22Rv1 (cell line): ENCODE results near the gene SMYD3.

ENCODE experiments used
- H3K27ac ChIP-seq: fragments of 450-650 bp; 2 replicates; pipeline ENCODE4 v1.5.1; 2017
- CTCF ChIP-seq: fragments of 450-650 bp; IDR thresholded peaks from 2 replicates; pipeline ENCODE4 v1.5.1; 2017; ENCODE audit warnings: mild to moderate bottlenecking
- ZFX ChIP-seq: fragments of 450-650 bp; IDR thresholded peaks from 2 replicates; pipeline ENCODE4 v1.6.1; 2017; ENCODE audit warnings: antibody characterized with exemption, borderline replicate concordance

The SMYD3 gene

DNA sequence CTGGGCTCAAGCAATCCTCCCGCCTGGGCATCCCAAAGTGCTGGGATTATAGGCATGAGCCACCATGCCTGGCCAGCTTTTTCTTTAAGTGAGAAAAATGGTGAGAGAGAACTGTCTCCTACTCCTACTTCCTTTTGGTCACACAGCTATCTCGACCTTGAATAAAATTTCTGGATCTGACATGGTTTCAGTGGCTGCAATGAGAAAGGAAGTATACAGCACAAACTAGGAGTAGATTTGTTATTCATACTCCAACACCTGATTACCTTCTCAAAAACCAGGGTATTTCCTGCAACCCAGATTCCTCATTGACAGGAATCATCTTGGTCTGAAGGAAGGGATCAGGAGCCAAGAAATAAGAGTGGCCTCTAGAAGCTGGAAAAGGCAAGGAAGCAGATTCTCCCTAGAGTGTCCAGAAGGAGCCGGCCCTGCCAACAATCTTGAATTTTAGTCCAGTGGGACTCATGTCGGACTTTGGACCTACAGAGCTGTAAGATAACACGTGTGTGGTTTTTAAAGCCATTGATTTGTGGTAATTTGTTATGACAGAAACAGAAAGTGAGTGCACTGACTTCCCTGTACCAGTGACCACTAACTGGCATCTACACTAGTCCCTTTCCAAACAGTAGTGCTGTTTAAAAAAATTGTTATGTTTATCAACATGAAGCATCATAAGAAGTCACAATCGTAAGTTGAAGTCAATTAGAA is 516.6 kb downstream of the SMYD3 start:
- no peak overlapping the region for H3K27ac ChIP-seq
- TF ChIP-seq ZFX (no peak), CTCF (no peak)

DNA sequence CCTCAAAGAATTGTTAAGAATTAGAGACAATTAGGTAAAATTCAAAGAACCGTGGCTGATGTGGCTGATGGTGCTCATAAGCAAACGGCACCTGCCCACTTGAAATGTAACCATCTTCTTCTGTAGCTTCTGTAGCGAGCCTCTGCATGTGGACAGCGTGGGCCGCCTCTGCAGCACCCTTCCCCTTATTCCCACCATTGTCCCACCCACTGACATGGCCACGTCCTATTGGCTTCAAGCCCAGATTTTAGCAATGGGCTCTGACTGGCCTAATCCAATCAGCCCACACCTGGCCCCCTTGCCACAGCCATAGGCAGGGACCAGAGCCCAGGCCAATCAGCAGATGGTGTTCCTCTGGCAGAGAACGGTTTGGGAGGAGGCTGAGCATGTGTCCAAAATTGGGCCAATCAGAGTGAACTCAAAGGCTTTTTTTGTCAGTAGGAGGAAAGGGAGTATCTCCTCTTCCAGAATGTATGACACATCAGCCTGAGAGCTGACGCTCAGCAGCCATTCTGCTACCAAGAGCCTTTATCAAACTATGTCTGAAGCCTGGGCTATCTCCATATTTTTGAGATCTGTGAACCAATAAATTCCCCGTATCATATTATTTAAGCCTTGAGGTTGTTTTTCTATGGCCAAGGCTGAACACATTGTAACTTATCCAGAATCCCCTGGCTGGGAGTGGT is 518.5 kb downstream of the SMYD3 start:
- no peak for TF ChIP-seq ZFX
- no peak overlapping the region for H3K27ac ChIP-seq

DNA sequence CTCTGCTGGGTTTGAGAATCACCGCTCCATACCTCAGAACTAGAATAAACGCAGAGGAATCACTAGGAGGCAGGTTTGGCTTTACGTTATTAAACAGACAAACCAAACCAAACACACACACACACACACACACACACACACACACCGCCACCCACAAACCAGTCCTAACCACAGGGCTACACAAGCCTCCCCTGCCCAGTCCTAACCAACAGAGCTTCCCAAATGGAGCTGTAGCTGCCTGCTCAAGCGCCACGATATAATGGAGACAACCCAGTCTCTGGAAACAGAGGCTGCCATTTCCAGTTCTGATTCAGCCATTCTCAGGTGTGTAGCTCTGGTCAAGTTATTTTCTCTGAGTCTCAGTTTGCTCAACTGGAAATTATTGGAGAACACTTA is 519.1 kb downstream of the SMYD3 start:
- TF ChIP-seq ZFX (no peak), CTCF (no peak)
- H3K27ac ChIP-seq, result no peak overlapping the region

DNA sequence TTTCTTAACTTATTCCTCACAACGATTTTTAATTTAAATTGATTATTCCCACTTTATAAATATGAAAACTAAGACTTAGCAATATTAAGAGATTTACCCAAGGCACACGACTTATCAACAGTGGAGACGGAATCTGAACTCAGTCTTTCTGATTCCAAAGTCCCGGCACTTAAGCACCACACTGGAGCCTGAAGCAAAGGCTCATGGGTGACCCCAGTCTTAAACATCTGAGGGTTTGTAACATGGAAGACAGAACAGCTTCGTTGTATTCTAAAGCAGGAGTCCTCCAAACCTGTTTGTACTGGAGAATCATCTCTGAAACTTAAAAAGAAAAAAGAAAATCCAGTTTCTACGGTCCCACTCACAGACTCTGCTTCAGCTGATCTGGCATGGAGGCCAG is 519.5 kb downstream of the SMYD3 start:
- no peak overlapping the region for H3K27ac ChIP-seq
- TF ChIP-seq ZFX, result no peak
- TF ChIP-seq CTCF, result no peak

DNA sequence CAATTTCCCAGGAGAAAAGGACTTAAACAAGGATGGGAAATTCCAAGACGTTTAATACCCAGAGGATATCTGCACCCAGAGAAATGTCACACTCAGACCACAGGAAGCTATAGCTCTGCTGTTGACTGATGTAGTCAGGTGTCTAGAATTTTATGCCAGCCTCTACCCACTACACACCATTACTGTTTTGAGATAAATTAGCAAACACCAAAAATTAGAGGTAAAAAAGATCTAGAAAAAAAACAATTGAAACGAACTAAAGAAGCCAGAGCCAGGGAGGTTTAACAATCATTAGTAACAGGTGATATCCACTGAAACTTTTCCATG is 519.9 kb downstream of the SMYD3 start:
- no peak overlapping the region for H3K27ac ChIP-seq
- no peak for TF ChIP-seq ZFX
- no peak for TF ChIP-seq CTCF

GRCh38 chr1:245986404-245987218 is 520.5 kb downstream of the SMYD3 start:
- H3K27ac ChIP-seq, result no peak overlapping the region

More at GRCh38 chr1:245986404-245987218, 520.5 kb downstream of the SMYD3 start:
- TF ChIP-seq ZFX (no peak), CTCF (no peak)
